Neuron (in vitro differentiated cells): Measurements from ENCODE around the gene MGAT3.

Experiments
- H2AFZ ChIP-seq: one replicate; pipeline ENCODE4 v1.6.1; 2013; ENCODE audit warnings: low read depth, mild to moderate bottlenecking, inconsistent platforms, low read length, moderate library complexity
- H3K27me3 ChIP-seq: one replicate; pipeline ENCODE4 v1.6.1; 2013; ENCODE audit warnings: low read length; ENCODE audit not compliant: insufficient read depth
- H3K36me3 ChIP-seq: one replicate; pipeline ENCODE4 v1.6.1; 2013; ENCODE audit warnings: low read length; ENCODE audit not compliant: insufficient read depth
- H3K4me1 ChIP-seq: one replicate; pipeline ENCODE4 v1.6.1; 2013; ENCODE audit warnings: low read length; ENCODE audit not compliant: insufficient read depth
- H3K4me3 ChIP-seq: 2 replicates; pipeline ENCODE4 v1.5.1; 2013; ENCODE audit warnings: mild to moderate bottlenecking, low read length, moderate library complexity
- H3K9me3 ChIP-seq: one replicate; pipeline ENCODE4 v1.6.1; 2013; ENCODE audit warnings: low read length

Gene MGAT3

GRCh38 chr22:39486951-39487825, 30.4 kb downstream of the MGAT3 start:
- Histone ChIP-seq H3K27me3 (no peaks in the 10 kb centered on the region), H2AFZ (no peak overlapping the region), H3K36me3 (peaks cover 5% of the 10 kb centered on the region), H3K4me1 (no peaks in the 10 kb centered on the region), H3K4me3 (no peak overlapping the region), H3K9me3 (no peaks in the 10 kb centered on the region)

- no peak overlapping the region for H3K4me3 ChIP-seq
- peaks cover 5% of the 10 kb centered on the region for H3K36me3 ChIP-seq
- no peak overlapping the region for H2AFZ ChIP-seq
- H3K9me3 ChIP-seq, result no peaks in the 10 kb centered on the region
- no peaks in the 10 kb centered on the region for H3K4me1 ChIP-seq
- H3K27me3 ChIP-seq, result no peaks in the 10 kb centered on the region
Observed at GRCh38 chr22:39487826-39488520, 31.2 kb downstream of the MGAT3 start.

- no peak overlapping the region for H3K4me3 ChIP-seq
- H3K27me3 ChIP-seq, result no peaks in the 10 kb centered on the region
- no peak overlapping the region for H2AFZ ChIP-seq
- no peaks in the 10 kb centered on the region for H3K9me3 ChIP-seq
- no peaks in the 10 kb centered on the region for H3K4me1 ChIP-seq
- H3K36me3 ChIP-seq, result peaks cover 5% of the 10 kb centered on the region
Observed at GRCh38 chr22:39488563-39489083, 31.8 kb downstream of the MGAT3 start.

- no peaks in the 10 kb centered on the region for H3K4me1 ChIP-seq
- H3K27me3 ChIP-seq, result no peaks in the 10 kb centered on the region
- no peaks in the 10 kb centered on the region for H3K9me3 ChIP-seq
- H2AFZ ChIP-seq, result no peak overlapping the region
- H3K36me3 ChIP-seq, result peaks cover 5% of the 10 kb centered on the region
- no peak overlapping the region for H3K4me3 ChIP-seq
Observed at GRCh38 chr22:39489094-39490068, 32.6 kb downstream of the MGAT3 start.

- H3K27me3 ChIP-seq, result no peaks in the 10 kb centered on the region
- peaks cover 5% of the 10 kb centered on the region for H3K36me3 ChIP-seq
- no peaks in the 10 kb centered on the region for H3K4me1 ChIP-seq
- H3K9me3 ChIP-seq, result no peaks in the 10 kb centered on the region
- no peak overlapping the region for H2AFZ ChIP-seq
- no peak overlapping the region for H3K4me3 ChIP-seq
Observed at GRCh38 chr22:39490135-39490798, 33.5 kb downstream of the MGAT3 start.

GRCh38 chr22:39490966-39491680, 34.3 kb downstream of the MGAT3 start:
- Histone ChIP-seq H3K4me1 (peaks cover under 1% of the 10 kb centered on the region), H2AFZ (no peak overlapping the region), H3K36me3 (peaks cover 5% of the 10 kb centered on the region), H3K27me3 (no peaks in the 10 kb centered on the region), H3K4me3 (no peak overlapping the region), H3K9me3 (no peaks in the 10 kb centered on the region)

DNA sequence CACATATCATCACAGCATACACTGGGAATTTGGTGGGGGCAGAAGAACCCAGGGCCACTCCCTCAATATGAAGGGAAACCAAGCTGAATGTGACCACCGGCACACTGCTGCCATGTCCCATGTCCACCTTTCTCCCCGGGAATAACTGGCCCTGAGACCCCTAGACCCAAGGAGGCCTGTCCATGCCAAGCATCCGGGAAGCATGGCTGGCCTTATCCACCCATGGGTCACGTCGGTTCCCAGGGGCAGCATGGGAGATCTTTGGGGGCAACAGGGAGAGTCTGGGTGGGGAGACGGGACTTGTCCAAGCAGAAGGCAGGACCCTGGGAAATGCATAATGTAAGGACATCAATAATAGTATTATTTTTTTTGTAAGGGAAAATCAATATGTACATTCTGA, 34.9 kb downstream of the MGAT3 start:
- Histone ChIP-seq H3K4me1 (peaks cover 5% of the 10 kb centered on the region), H3K4me3 (no peak overlapping the region), H3K9me3 (no peaks in the 10 kb centered on the region), H3K27me3 (no peaks in the 10 kb centered on the region), H3K36me3 (peaks cover 5% of the 10 kb centered on the region), H2AFZ (no peak overlapping the region)

- Histone ChIP-seq H2AFZ (no peak overlapping the region), H3K36me3 (peaks cover 5% of the 10 kb centered on the region), H3K4me3 (no peak overlapping the region), H3K4me1 (peaks cover 5% of the 10 kb centered on the region), H3K9me3 (no peaks in the 10 kb centered on the region), H3K27me3 (no peaks in the 10 kb centered on the region)
Observed at GRCh38 chr22:39492186-39492585, 35.4 kb downstream of the MGAT3 start.

DNA sequence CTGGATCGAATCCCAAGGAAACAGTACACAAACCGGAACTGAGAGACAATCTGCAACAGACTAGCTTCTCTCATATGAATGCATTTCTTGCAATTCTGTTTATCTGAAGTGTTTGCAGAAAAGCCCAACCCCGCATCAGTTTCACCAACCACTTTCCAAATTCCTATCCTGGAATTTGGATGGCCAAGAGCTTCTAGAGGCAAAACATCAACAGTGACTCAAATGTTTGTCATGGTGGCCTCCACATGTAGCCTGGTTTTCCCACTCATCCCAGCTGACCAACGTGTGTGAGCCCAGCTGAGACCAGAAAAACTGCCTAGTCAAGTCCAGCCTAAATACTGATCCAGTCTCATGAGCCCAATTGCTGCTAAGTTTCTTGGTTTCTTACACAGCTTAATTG, 36.9 kb downstream of the MGAT3 start:
- H3K4me1 ChIP-seq, result peaks cover 12% of the 10 kb centered on the region
- no peaks in the 10 kb centered on the region for H3K36me3 ChIP-seq
- H3K27me3 ChIP-seq, result no peaks in the 10 kb centered on the region
- no peaks in the 10 kb centered on the region for H3K9me3 ChIP-seq
- H3K4me3 ChIP-seq, result no peak overlapping the region
- no peak overlapping the region for H2AFZ ChIP-seq

DNA sequence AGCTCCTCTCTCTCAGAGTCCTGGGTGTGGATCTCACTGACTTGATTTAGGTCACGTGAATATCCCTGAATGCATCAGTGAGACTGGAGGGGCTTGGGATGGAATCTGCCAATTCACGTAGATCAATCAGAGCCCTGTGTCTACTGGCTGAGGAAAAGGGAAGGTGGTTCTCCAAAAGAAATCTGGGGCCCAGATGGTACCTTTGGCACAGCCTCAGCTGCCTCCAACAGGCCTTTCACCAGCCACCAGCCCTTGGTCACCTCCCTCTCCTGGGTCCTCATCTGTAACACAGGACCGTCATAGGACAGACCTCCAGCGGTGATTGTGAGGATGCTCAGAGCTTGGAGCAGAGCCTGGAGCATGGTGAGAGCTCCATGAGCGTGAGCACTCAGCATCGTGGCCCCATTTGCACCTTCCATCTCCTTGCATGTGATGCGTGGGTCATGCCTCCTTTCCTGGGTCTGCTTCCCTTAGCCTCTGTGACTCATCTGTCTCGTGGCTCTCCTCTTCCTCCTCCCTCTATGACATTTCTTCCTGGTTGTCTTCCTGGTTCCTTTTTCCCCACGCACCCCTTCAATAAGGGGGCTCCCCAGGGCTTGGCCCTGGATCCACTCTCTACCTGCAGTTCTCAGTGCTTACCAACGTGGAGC, 37.8 kb downstream of the MGAT3 start:
- H3K9me3 ChIP-seq, result no peaks in the 10 kb centered on the region
- no peak overlapping the region for H2AFZ ChIP-seq
- no peaks in the 10 kb centered on the region for H3K36me3 ChIP-seq
- no peaks in the 10 kb centered on the region for H3K27me3 ChIP-seq
- H3K4me1 ChIP-seq, result peaks cover 13% of the 10 kb centered on the region
- no peak overlapping the region for H3K4me3 ChIP-seq

DNA sequence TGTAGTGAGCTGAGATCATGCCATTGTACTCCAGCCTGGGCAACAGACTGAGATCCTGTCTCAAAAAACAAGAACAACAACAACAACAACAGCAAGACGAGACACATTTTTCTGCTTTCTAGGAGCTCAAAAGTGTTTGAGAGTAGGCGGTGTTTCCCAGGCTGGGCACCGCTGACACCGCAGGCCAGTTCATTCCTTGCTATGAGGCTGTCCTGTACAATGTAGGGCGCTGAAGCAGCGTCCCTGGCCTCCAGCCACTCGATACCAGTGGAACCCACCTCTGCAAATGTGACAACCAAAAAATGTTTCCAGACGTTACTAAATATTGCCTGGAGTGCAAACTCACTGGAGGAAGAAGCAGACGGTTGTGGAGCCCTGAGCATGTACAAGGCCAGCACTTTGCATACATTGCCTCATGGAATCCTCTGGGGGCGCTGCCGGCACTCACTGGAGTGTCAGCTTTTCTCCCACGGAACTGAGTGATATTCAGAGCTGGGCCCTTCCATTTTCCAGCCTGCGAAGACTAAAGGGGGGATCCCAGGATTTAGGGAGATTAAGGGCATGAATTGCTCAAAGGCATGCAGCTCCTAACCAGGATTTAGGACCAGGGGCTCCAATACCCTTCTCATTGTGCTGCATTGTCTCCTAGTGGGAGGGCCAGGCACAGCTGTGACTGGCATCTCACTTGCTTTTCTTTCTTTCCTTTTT, 39.5 kb downstream of the MGAT3 start:
- no peaks in the 10 kb centered on the region for H3K9me3 ChIP-seq

More for the DNA sequence above, 39.5 kb downstream of the MGAT3 start:
- no peaks in the 10 kb centered on the region for H3K27me3 ChIP-seq
- H3K36me3 ChIP-seq, result no peaks in the 10 kb centered on the region
- peak overlapping the region; percentile 46 for H2AFZ ChIP-seq
- H3K4me3 ChIP-seq, result no peak overlapping the region
- H3K4me1 ChIP-seq, result peaks cover 13% of the 10 kb centered on the region
